GM21717 (cell line): ENCODE data around the gene TM6SF1.
"Not testable (repeated sequence)": the region's sequence is repeated elsewhere in the genome, so short reads cannot be mapped to it uniquely, and the experiment has no call there.

Experiments used
- ATAC-seq: cut with Tn5 transposase; IDR thresholded peaks from one replicate; pipeline ENCODE4 v1.9.1; 2021; ENCODE audit warnings: mild to moderate bottlenecking, moderate library complexity; ENCODE audit not compliant: unreplicated experiment

TM6SF1 gene

DNA sequence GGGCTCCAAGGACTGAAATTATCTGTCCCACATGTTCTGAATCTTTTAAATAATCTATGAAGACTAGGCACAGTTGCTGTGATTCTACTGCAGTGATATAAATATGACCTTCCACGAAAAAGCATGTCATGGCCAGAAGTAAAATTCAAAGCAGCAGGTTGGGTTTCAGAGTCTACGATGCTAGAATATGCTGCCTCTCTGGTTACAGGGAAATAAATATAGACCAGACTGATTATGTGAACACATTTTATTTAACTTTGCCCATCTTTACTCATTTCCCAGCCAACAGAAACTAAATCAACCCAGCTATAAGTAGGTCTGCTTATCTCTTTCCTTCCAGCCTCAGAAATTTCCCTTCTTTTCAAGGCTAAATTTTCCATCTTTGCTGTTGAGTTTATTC is 19.9 kb upstream of the TM6SF1 start:
- no peak for ATAC-seq

DNA sequence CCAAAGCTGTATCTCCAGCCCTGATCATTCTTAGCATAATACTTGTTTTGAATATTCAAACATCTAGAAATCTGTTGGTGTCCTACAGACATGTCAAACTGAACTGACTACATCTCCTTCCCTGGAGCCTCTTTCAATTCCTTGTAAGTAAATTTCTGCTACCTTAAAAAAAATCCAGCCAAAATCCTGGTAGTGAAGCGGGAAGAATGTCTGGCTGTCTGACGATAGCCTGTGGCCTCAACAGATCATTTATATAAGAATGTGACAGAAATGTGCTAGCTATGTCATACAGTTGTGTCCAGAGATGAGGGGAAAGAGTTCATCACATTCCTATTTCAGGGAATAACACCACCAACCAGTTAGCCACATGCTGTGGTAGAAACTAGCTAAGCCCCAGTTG is 18.6 kb upstream of the TM6SF1 start:
- ATAC-seq: no peak

DNA sequence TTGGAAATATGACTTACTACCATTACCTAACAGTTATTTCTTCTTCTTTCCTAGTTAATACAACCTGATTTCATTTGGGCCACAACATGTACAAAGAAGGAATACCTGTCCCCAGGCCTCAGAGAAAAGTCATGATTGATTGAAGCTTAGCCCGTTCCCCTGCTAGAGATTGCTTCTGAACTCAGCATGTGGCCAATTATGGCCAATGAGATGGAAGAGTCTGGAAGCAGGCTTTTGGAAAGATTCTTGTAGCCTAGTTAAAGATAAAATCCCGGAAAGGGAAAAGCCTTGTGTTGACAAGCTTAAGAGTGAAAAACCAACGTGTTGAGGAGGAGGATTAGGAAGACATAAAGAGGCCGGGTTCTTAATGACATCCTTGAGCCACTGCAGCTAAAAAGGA is 17.0 kb upstream of the TM6SF1 start:
- ATAC-seq: no peak

DNA sequence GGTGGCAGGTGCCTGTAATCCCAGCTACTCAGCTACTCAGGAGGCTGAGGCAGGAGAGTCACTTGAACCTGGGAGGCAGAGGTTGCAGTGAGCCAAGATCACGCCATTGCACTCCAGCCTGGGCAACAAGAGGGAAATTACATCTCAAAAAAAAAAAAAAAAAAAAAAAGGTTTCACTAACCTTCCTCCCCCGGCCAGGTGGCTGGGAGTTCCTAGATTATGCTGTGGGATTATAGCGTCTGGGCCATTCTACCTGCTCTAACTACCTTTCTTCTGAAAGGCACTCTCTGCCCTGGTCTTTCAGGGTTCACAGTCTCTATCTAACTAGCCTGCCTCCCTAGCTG is 15.5 kb upstream of the TM6SF1 start:
- ATAC-seq: not testable (repeated sequence)

DNA sequence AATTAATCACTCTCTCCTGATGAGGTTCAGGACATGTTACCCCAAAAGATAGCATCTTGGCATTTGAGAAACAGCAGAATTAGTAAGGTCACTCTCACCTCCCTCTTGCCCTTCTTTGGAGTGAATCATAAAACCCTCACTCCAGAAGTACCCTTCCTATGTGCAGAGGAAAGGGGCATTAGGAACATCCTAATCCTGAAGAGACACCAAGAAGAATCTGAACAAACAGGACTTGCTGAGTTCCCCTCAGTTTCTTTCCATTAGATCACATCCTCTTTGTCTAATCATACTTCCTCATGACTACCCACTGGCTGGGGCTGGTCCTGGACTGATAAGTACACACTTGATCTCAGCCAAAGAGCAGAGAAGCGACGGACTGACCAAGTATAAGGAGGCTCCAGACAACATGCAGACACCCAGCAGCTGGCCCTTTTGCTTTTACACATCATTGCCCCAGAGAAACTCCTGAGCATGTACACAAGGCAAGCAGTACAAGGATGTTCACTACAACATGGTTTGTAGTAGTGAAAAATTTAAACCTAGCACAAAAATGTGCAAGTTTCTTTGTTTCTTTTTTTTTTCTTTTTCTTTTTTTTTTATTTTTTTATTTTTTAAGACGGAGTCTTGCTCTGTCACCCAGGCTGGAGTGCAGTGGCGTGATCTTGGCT is 15.0 kb upstream of the TM6SF1 start:
- ATAC-seq: peak; percentile 87

DNA sequence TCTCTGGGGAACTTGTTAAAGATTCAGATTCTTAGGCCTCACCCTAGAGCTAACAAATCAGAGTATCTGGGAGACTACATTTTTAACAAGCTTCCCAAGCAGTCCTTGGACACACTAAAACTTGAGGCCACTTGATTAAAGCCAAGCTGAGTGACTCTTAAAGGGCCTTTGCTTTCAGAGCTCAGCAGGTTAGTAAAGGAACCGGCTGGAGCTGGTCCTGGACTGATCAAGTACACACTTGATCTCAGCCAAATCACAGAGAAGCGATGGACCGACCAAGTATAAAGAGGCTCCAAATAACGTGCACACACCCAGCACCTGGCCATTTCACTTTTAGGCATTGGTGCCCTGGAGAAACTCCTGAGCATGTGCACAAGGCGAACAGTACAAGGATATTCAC is 12.9 kb upstream of the TM6SF1 start:
- ATAC-seq: no peak

DNA sequence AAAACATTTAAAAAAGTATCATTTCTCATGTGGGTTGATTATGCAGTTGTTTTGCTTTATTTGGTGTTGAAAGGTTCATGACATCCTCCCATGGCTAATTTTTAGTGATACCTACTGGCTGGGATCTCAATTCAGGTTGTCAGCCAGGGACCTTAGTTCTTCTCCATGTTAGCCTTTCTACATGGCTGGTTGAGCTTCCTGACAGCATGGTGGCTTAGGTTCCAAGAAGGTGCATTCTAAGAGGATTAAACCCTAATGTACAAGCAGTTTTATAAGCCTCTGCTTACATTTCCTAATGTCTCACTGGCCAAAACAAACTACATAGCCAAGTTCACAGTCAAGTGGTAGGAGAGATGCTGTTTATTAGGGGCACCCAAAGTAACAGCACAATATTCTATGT is 9.4 kb upstream of the TM6SF1 start:
- ATAC-seq: no peak

DNA sequence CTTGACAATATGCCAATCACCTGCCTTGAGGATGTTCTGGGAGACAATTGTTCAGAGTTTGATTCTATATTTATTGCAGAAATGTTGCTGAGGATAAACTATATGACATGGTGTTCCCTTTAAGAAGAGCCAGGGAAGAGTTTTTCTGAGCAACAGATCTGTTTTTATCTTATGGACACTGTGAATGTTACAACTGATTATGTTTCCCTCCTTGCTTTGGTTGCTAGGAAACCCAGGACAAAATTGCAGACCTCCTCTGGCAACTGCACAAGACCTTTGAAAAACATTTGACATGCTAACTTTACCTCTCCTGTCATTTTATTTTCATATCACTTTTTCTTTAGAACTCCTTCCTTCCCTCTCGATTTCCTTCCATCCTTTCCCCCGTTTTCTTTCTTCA is 8.2 kb upstream of the TM6SF1 start:
- no peak for ATAC-seq

DNA sequence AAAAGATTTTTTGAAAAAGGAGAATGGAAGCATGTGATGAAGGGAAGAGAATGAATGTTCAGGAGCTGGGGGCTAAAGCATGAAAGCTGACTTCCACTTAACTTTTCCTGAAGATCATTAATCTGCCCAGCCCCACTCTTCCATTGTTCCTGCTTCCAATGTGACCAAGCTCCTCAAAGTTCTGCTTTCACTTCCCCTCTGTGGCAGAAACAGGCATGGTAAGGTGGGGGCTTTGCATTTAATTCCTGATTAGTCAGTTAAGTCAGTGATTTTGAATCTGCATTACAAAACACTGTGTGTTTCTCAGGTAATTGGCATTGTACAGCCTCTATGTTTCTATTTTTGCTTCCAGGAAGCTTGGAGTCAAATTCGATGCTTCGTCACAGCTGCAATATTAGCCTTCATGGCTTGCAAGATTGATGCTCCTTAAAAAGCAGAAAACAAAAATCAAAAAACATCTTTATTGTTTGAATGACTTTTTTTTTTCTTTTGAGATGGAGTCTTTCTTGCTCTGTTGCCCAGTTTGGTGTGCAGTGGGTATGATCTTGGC is 7.3 kb upstream of the TM6SF1 start:
- ATAC-seq: no peak

DNA sequence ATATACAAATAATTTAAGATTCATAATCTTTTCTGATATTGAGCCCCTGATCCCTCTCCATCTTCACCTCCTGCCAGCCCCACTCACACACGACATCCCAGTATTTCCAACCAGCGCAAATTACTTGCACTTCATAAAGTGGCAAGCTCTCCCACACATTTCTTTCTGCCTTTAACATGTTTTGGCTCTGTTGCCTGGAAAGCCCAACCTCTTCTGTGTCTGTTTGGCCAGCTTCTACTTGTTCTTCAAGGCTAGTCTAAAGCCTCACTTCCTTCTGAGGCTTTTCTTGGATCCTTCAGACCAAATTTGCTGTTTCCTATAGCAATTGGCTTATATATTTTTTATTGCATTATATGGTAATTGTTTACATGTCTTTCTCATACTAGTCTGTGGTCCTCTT is 5.1 kb upstream of the TM6SF1 start:
- no peak for ATAC-seq

DNA sequence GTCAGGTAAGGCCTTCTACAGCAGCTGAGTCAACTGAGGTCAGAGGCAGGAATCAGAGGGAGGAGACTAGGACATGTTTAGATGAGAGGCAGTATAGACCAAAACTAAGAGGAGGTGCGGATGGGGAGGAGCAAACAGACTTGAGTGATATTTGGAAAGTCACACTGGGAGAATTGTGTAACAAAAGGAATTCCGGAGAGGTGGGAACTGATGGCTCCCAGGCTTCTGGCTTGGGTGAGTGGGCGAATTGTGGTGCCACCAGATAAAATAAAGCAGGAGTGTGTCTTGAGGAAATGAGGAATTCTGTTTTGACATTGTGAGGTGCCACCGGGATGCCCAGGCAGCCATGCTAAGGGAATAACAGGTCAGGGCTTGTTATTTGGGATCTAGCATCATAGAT is 3.3 kb upstream of the TM6SF1 start:
- no peak for ATAC-seq

DNA sequence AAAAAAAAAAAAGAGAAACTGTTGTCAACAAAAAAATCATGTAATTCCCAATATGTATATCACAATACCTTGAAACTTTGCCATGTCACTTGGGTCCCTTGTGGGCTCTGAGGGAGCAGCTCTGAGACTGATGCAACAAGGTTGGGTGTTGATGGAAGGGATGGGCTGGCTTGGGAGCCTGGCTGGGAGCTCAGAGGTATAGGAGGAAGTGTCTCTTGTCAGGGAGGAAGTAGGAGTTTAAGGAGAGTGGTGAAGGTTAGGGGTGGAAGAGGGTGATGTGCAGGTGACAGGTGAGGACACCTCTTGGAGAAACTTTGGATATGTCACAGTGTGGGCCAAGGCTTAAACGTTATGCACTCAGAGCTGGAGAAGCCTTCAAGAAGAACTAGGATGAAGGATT is 2.0 kb upstream of the TM6SF1 start:
- ATAC-seq: no peak

DNA sequence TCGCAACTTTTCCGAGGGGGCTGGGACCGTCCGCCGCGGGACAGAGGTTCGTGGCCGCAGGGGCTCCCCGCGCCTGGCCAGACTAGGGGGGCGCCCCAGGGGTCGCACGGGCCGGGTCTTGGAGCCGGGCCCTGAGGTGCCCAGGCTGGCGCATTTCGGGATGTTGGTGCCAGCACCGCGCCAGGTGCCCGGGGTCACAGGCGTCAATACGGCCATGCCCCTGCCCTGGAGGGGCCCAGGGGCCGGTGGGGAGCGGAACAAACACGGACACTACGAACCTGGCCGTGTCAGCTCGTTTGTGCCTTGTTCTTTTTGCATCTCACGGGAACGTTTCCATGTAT is 366 bp downstream of the TM6SF1 start:
- ATAC-seq: peak; percentile 7

DNA sequence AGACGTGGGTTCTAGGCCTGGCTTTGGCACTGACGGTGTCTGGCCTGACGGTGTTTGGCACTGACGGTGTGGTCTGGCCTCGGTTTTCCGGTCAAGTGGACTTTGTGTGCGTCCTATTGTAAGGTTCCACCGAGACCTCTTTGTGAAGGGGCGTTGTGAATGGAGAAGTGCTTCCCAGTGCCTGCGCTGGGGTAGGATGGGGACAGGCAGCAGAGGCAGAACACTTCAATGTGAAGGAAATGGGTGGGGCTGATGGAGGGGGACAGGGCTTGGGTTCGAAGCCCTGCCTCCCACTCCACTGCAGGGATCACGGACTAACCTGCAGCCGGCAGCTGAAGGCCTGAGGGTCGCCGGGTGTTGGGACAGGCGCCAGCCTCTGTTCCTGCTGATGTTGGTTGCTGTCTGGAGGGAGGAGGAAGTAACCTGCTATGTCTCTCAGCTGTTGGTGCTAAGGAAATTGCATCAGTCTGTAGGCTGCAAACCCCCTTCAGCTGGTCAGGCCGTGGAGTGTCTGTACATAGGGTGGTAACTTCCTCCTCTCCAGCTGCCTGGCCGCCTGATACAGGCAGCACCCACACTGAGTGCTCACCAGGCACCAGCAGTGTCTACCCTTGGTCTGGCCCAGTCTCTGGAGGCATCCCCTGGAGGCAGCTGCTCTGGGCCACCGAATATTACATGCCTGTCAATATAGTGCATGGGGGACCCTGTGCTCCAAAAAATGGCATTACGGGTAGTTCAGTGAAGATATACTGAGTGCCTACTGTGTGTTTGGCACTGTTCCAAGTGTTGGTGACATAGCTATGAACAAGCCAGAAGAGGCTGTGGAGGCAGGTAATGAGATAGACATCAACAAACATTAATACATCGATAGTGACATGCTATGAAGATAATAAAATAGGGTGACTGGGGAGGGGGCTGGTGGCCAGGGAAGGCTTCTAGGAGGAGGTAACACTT is 1.1 kb downstream of the TM6SF1 start:
- ATAC-seq: peak; percentile 70

DNA sequence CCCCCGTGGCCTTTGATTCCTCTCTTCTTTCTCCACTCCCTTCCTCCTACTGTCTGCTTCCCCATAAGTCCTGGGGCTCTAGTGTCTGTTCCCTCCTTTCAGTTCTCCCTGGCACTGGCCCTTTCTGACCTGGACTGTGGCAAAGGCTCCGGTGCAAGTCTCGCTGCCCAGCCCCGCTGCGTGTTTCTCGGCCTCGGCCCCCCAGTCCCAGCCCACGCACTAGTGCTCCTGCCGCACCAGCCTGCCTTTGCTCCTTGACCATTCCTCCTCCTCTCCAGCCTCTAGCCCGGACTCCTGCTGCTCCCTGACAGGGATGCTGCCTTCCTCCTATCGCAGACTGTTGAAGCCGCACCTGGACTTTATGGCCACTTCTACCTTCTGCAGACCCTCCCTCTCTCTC is 2.1 kb downstream of the TM6SF1 start:
- ATAC-seq: no peak

DNA sequence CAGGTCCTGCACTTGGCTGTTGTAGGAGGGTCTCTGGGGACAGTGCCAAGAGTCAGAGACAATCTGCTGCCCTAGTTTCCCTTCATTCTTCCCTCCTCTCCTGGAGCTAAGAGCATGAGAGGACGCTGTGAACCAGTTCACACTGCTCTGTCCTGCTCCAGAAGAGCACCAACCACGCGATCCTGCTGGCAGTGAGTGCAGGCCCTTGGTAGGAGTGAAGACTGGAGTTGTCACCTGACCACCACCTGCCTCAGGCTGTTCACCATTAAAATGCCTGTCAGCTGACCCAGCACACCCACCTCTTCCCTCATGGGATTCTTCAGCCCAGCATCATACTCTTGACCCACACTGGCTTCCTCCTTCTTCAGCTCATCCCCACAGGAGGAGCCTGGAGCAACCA is 2.9 kb downstream of the TM6SF1 start:
- no peak for ATAC-seq

DNA sequence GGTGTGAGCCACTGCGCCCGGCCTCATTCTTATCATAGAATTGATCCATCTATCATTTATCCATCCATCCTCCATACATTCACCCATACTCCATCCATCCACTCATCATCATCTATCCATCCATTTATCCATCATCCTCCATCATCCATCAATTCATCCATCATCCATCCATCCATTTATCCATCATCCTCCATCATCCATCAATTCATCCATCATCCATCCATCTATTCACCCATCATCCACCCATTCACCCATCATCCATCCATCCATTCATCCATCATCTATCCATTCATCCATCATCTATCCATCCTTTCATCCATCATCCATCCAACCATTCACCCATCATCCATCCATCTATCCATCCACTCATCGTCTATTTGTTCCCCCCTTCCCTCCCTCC is 3.7 kb downstream of the TM6SF1 start:
- ATAC-seq: no peak

DNA sequence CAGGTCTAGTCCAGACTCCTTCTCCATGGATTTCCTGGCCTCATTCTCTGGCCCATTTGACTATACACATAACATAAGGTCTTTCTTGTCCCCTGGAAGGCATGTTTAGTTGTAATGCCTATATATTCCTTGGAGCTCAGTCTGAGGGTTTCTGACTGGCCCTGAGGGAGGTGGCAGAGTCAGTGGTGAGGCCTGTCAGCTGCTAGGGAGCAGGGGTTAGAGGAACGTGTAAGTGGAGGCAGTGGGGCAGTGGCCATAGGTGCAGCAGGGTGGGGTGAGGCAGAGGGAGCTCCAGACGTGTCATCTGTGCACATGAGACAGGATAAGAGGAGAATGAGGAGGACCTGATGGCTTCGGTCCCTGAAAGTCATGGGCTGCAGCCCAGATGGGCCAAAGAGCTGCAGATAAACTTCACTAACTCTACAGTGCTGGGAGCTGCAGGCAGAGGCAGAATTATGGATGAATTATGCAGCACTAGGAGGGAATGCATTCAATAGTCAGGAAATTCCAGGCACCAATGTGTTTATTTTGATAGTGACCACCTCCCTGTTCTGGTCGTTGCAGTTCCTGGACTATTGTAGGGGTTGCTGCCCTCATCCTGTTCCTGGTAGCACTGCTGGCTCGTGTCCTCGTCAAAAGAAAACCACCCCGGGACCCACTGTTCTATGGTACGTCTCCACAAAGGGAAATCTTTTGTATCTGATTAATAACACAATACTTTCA is 4.9 kb downstream of the TM6SF1 start:
- ATAC-seq: no peak

DNA sequence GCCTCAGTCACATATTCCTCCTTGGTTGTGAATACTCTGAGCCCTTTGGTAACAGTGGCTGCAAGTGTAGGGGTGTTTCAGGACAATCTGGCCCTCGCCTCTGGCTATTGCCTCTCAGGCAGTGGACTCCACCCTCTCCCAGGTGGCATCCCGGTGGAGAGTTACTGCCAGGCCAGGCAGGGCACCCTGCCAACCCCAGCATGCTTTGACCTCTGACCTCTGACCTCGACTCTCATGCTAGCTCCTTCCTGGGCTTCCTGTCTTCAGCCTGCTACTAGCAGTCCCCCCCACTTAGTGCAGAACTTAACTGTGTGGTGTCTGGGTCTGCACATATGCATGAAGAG is 5.5 kb downstream of the TM6SF1 start:
- ATAC-seq: no peak

DNA sequence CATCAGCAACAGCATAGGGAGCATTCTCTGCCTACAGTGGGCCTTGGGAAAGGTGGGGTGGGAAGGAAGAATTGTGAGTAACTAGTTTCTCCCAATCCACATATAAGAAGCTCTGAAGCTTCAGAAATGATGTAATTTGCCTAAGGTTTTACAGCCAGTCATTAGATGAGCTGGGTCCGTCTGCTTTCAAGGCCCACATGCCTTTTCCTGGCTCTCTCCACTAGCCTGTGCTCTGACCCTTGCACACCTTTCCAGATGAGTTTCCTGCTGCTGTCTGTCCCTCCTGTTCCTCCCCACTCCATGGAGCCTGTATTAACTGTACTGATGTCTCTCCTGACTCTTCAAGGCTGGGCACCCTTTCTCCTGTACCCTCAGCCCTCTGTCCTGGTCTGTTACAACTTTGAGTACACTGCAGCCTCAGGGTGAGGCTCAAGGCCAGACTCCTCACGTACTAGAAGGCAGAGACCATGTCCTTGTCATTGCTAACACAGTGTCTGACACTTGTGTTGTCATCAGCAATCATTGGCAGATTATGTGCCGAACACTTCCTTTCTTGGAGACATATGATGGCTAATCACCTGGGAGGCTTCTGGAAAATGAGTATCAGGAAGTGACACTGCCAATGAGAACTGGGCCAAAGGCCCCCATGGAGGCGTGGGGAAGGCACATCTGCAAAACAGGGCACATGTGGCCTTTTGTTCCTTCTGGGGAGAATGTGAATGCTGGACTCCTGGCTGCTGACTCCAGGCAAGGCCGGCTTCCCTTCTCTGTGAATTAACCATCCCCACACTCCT is 6.6 kb downstream of the TM6SF1 start:
- ATAC-seq: no peak

DNA sequence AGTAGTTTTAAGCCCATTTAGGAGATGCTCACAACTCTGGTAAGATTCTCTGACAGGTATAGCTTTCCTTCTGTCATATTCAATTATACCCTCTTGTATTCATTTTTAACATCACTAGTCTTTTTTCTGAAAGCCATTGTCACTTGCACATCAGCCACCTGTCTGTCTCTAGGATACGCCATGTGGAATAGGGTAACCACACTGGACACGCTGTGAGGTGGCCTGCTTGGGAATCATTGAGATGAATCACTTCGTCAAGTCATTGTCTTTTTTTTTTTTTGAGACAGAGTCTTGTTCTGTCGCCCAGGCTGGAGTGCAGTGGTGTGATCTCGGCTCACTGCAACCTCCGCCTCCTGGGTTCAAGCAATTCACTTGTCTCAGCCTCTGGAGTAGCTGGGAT is 7.4 kb downstream of the TM6SF1 start:
- no peak for ATAC-seq
